Breast epithelium (tissue), 3 donors: ENCODE data around the gene CARD9.
A peak's percentile ranks its signal among the peaks of the same experiment; 100 is the strongest.

Experiments used
- POLR2A ChIP-seq: fragments of 450-650 bp; IDR thresholded peaks from one replicate; pipeline ENCODE4 v1.6.1; 2016; ENCODE audit warnings: antibody characterized with exemption, mild to moderate bottlenecking, moderate library complexity
- POLR2AphosphoS5 ChIP-seq, 3 donors: sonication (generic); formaldehyde crosslinking; IDR thresholded peaks; one replicate each; pipeline ENCODE4 v1.6.1; 2017; ENCODE audit warnings: antibody characterized with exemption in 3 of 3
- TF ChIP-seq, protein P1 (sequence below), 3 donors: fragments of 450-650 bp; IDR thresholded peaks; one replicate each; pipeline ENCODE4 v1.5.1; 2016 to 2017; ENCODE audit warnings: antibody characterized with exemption in 3 of 3, mild to moderate bottlenecking in 3 of 3, moderate library complexity in 3 of 3

DNA sequence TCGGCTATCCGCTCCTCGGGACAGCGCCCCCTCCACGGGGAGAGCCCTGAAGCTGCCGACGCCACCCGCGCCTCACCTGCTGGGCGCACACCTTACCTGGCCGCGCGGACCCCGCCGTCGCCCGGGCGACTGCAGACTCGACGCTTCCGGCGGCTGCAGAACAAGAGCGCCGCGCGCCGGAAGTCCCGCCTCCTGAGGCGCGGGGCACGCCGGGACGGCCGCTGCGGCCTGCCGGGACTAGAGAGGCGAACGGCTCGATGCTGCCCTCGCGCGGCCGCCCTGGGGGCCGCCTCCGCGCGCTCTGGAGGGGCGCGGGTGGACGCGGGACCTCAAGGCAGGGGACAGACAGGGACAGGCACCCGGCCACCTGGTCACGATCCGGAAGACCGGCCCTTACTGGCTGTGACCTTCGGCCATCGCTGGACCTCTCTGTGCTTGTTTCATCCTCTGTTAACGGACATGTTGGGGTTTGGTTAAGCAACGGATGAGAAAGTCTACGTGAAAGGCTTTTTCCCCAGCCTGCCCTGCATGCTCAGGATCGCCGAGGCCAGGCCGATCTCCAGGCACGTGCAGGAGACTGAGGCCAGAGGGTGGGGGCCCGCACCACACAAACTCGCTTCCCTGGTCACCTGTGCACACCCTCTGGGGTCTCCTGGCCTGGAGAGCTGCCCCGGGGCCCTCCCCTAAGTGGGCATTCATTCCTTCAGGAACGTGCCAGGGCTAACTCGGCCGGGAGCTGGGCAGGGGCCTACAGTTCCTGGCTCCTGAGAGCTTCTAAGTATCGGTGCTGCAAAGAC is 26.8 kb upstream of the CARD9 start, which contains the start of gene SNAPC4:
- TF ChIP-seq, protein P1, sequence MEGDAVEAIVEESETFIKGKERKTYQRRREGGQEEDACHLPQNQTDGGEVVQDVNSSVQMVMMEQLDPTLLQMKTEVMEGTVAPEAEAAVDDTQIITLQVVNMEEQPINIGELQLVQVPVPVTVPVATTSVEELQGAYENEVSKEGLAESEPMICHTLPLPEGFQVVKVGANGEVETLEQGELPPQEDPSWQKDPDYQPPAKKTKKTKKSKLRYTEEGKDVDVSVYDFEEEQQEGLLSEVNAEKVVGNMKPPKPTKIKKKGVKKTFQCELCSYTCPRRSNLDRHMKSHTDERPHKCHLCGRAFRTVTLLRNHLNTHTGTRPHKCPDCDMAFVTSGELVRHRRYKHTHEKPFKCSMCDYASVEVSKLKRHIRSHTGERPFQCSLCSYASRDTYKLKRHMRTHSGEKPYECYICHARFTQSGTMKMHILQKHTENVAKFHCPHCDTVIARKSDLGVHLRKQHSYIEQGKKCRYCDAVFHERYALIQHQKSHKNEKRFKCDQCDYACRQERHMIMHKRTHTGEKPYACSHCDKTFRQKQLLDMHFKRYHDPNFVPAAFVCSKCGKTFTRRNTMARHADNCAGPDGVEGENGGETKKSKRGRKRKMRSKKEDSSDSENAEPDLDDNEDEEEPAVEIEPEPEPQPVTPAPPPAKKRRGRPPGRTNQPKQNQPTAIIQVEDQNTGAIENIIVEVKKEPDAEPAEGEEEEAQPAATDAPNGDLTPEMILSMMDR (IDR thresholded peaks at IDR 0.05) = peak; percentile 58 to 93 (median 66)
- peak; percentile 18 to 32 (median 19) for TF ChIP-seq POLR2AphosphoS5 (IDR thresholded peaks at IDR 0.05)
- no peak for TF ChIP-seq POLR2A
